H1 (cell line): ENCODE results near the gene KIDINS220. TPM values are rescaled to one million over a fixed set of nuclear protein-coding genes. Genes with fewer than 3 reads are reported as not detected.

Experiments used
- CTCF ChIA-PET: fragments of 300-600 bp; sonication (Branson Sonifier 250); formaldehyde crosslinking; loops from one replicate; lab custom pipeline; 2021; ENCODE audit not compliant: partially characterized antibody; lab: Charles Lee
- POLR2A ChIA-PET: fragments of 300-600 bp; sonication (Branson Sonifier 250); formaldehyde crosslinking; loops from one replicate; lab custom pipeline; 2021; ENCODE audit warnings: inconsistent platforms; ENCODE audit not compliant: partially characterized antibody; lab: Charles Lee
- DNase-seq, 2 experiments: peaks; one replicate each; pipeline versions ENCODE4 v3.0.0 to v3.0.0-alpha.2; 2010 to 2022; ENCODE audit warnings: low spot score in 2 of 2, low read depth in 1 of 2, mixed read lengths in 1 of 2
- FAIRE-seq: peaks from 2 replicates; lab custom pipeline; 2011; peaks lifted over from hg19 to GRCh38; lab: Jason Lieb, UNC
- H2AFZ ChIP-seq: 2 replicates; pipeline ENCODE4 v1.8.1; 2012; ENCODE audit warnings: low read length, inconsistent platforms
- H2AK5ac ChIP-seq: 2 replicates; pipeline ENCODE4 v1.6.1; 2013; ENCODE audit warnings: low read depth, low read length
- H2BK120ac ChIP-seq: replicated peaks from 2 replicates; pipeline ENCODE3; 2013; ENCODE audit warnings: low read depth, low read length, inconsistent platforms
- H2BK12ac ChIP-seq: 2 replicates; pipeline ENCODE4 v1.6.1; 2013; ENCODE audit warnings: low read depth, low read length
- H2BK15ac ChIP-seq: 2 replicates; pipeline ENCODE4 v1.6.1; 2013; ENCODE audit warnings: low read length
- H2BK20ac ChIP-seq: 2 replicates; pipeline ENCODE4 v1.6.1; 2013; ENCODE audit warnings: low read length
- H2BK5ac ChIP-seq: 2 replicates; pipeline ENCODE4 v1.6.1; 2013; ENCODE audit warnings: low read depth, low read length
- H3K14ac ChIP-seq: 2 replicates; pipeline ENCODE4 v1.6.1; 2013; ENCODE audit warnings: inconsistent platforms; ENCODE audit not compliant: insufficient read length
- H3K18ac ChIP-seq: 2 replicates; pipeline ENCODE4 v1.6.1; 2013; ENCODE audit warnings: low read length; ENCODE audit errors: extremely low read depth
- H3K23ac ChIP-seq: 2 replicates; pipeline ENCODE4 v1.6.1; 2013; ENCODE audit warnings: inconsistent platforms; ENCODE audit not compliant: insufficient read length
- H3K23me2 ChIP-seq: 2 replicates; pipeline ENCODE4 v1.6.1; 2013; ENCODE audit warnings: low read depth, low read length
- H3K27ac ChIP-seq: 2 replicates; pipeline ENCODE4 v1.6.1; 2011; ENCODE audit warnings: low read depth, low read length, inconsistent platforms
- H3K27me3 ChIP-seq, 4 experiments: replicated peaks in 1 of 4; 1 replicate in 1 of 4; 2 replicates in 3 of 4; pipeline versions ENCODE4 v1.6.1 to v1.8.1; 2011 to 2013; ENCODE audit warnings: low read length in 3 of 4, mild to moderate bottlenecking in 3 of 4, inconsistent platforms in 2 of 4, mixed read lengths in 2 of 4, moderate library complexity in 1 of 4; ENCODE audit not compliant: control insufficient read depth in 3 of 4, insufficient read depth in 3 of 4; ENCODE audit errors: extremely low read depth in 1 of 4
- H3K36me3 ChIP-seq, 4 experiments: 2 replicates each; pipeline versions ENCODE4 v1.6.1 to v1.8.1; 2011 to 2013; ENCODE audit warnings: mild to moderate bottlenecking in 4 of 4, low read length in 3 of 4, moderate library complexity in 2 of 4, control low read depth in 1 of 4, inconsistent platforms in 1 of 4; ENCODE audit not compliant: insufficient read depth in 4 of 4, control insufficient read depth in 2 of 4
- H3K4ac ChIP-seq: replicated peaks from 2 replicates; pipeline ENCODE3; 2013; ENCODE audit warnings: low read length, low read depth, mixed read lengths, inconsistent platforms; ENCODE audit not compliant: insufficient read length
- H3K4me1 ChIP-seq, 4 experiments: replicated peaks in 1 of 4; 1 replicate in 1 of 4; 2 replicates in 3 of 4; pipeline versions ENCODE4 v1.6.1 to v1.8.1; 2011 to 2013; ENCODE audit warnings: low read length in 3 of 4, inconsistent platforms in 2 of 4, mixed read lengths in 1 of 4; ENCODE audit not compliant: insufficient read depth in 4 of 4, control insufficient read depth in 3 of 4
- H3K4me2 ChIP-seq, 2 experiments: 2 replicates each; pipeline versions ENCODE4 v1.6.1 to v1.8.1; 2011 to 2013; ENCODE audit warnings: low read depth in 2 of 2, low read length in 2 of 2, control low read depth in 1 of 2, inconsistent platforms in 1 of 2, mild to moderate bottlenecking in 1 of 2; ENCODE audit not compliant: insufficient read depth in 1 of 2
- H3K4me3 ChIP-seq, 4 experiments: fragments of 200-600, 300-600 bp in 1 of 4; sonication (generic), shearing (Covaris generic), sonication (Bioruptor Twin) in 1 of 4; 2 replicates each; pipeline versions ENCODE4 v1.5.1 to v1.8.1; 2011 to 2016; ENCODE audit warnings: low read length in 4 of 4, low read depth in 3 of 4, control low read depth in 2 of 4, inconsistent platforms in 2 of 4, mild to moderate bottlenecking in 2 of 4, mixed read lengths in 1 of 4, moderate library complexity in 1 of 4; ENCODE audit not compliant: insufficient read depth in 2 of 4; ENCODE audit errors: extremely low read depth in 1 of 4
- H3K56ac ChIP-seq: replicated peaks from 2 replicates; pipeline ENCODE3; 2013; ENCODE audit warnings: low read depth, mild to moderate bottlenecking, mixed read lengths, low read length, inconsistent platforms; ENCODE audit not compliant: insufficient read length
- H3K79me1 ChIP-seq: 2 replicates; pipeline ENCODE4 v1.6.1; 2013; ENCODE audit warnings: low read depth, low read length, control low read depth
- H3K79me2 ChIP-seq, 2 experiments: 2 replicates each; pipeline versions ENCODE4 v1.6.1 to v1.8.1; 2012 to 2013; ENCODE audit warnings: low read length in 2 of 2, mild to moderate bottlenecking in 2 of 2, inconsistent platforms in 1 of 2; ENCODE audit not compliant: insufficient read depth in 2 of 2, control insufficient read depth in 1 of 2
- H3K9ac ChIP-seq, 4 experiments: replicated peaks in 1 of 4; 1 replicate in 1 of 4; 2 replicates in 3 of 4; pipeline versions ENCODE4 v1.6.1 to v1.8.1; 2011 to 2013; ENCODE audit warnings: low read depth in 3 of 4, low read length in 3 of 4, control low read depth in 2 of 4, mild to moderate bottlenecking in 2 of 4, moderate library complexity in 2 of 4, inconsistent platforms in 1 of 4; ENCODE audit errors: extremely low read depth in 1 of 4
- H3K9me3 ChIP-seq, 2 experiments: 2 replicates each; pipeline versions ENCODE4 v1.6.1 to v1.8.1; 2012 to 2013; ENCODE audit warnings: mild to moderate bottlenecking in 2 of 2, moderate library complexity in 2 of 2, control low read depth in 1 of 2, inconsistent platforms in 1 of 2, low read depth in 1 of 2, low read length in 1 of 2, mixed read lengths in 1 of 2; ENCODE audit not compliant: insufficient read depth in 2 of 2
- H4K20me1 ChIP-seq, 2 experiments: replicated peaks in 1 of 2; 2 replicates each; pipeline versions ENCODE3 to v1.8.1; 2011 to 2013; ENCODE audit warnings: inconsistent platforms in 2 of 2, low read length in 2 of 2, mild to moderate bottlenecking in 1 of 2; ENCODE audit not compliant: insufficient read depth in 2 of 2, control insufficient read depth in 1 of 2
- H4K5ac ChIP-seq: 2 replicates; pipeline ENCODE4 v1.6.1; 2013; ENCODE audit warnings: low read length, low read depth, mixed read lengths, inconsistent platforms; ENCODE audit not compliant: insufficient read length
- H4K8ac ChIP-seq: 2 replicates; pipeline ENCODE4 v1.8.0; 2013; ENCODE audit warnings: mild to moderate bottlenecking, moderate library complexity, low read length, inconsistent platforms; ENCODE audit not compliant: insufficient read depth; ENCODE audit errors: extremely low read depth
- H4K91ac ChIP-seq: replicated peaks from 2 replicates; pipeline ENCODE3; 2013; ENCODE audit warnings: low read length, mixed read lengths, inconsistent platforms; ENCODE audit not compliant: insufficient read length
- ASH2L ChIP-seq: fragments of 200-600, 300-600 bp; sonication (generic); IDR thresholded peaks from one replicate; pipeline ENCODE4 v1.7.1; 2017; ENCODE audit warnings: low read length
- BACH1 ChIP-seq: IDR thresholded peaks from 2 replicates; pipeline ENCODE4 v1.6.1; 2012; ENCODE audit warnings: low read length, improper control_type of control experiment
- CEBPB ChIP-seq: IDR thresholded peaks from 2 replicates; pipeline ENCODE4 v1.6.1; 2012; ENCODE audit warnings: low read depth, low read length
- GTF2F1 ChIP-seq: IDR thresholded peaks from 2 replicates; pipeline ENCODE4 v1.6.1; 2012; ENCODE audit warnings: low read depth, low read length, improper control_type of control experiment, borderline replicate concordance
- HDAC6 ChIP-seq: IDR thresholded peaks from one replicate; pipeline ENCODE4 v1.7.1; 2012; ENCODE audit warnings: low read depth, mild to moderate bottlenecking, inconsistent platforms, low read length, moderate library complexity
- JUND ChIP-seq: IDR thresholded peaks from 2 replicates; pipeline ENCODE4 v1.6.1; 2011; ENCODE audit warnings: mild to moderate bottlenecking, improper control_type of control experiment, low read length
- KDM5A ChIP-seq: fragments of 200-600 bp; IDR thresholded peaks from 2 replicates; pipeline ENCODE4 v1.7.1; 2012; ENCODE audit warnings: mild to moderate bottlenecking, low read length, inconsistent platforms, mixed read lengths
- SIX5 ChIP-seq: IDR thresholded peaks from 2 replicates; pipeline ENCODE4 v1.6.1; 2011; ENCODE audit warnings: mild to moderate bottlenecking, low read depth, low read length
- SP4 ChIP-seq: IDR thresholded peaks from 2 replicates; pipeline ENCODE4 v1.6.1; 2012; ENCODE audit warnings: low read length, inconsistent platforms
- SUZ12 ChIP-seq: fragments of 200-600 bp; sonication (generic); IDR thresholded peaks from 2 replicates; pipeline ENCODE4 v1.6.1; 2012; ENCODE audit warnings: mild to moderate bottlenecking, inconsistent platforms, low read length, moderate library complexity, mixed read lengths
- TAF1 ChIP-seq: IDR thresholded peaks from 2 replicates; pipeline ENCODE4 v1.6.1; 2011; ENCODE audit warnings: mild to moderate bottlenecking, low read depth, low read length
- TCF12 ChIP-seq: IDR thresholded peaks from 2 replicates; pipeline ENCODE4 v1.6.1; 2011; ENCODE audit warnings: low read depth, mild to moderate bottlenecking, low read length
- ZNF274 ChIP-seq: IDR thresholded peaks from 2 replicates; pipeline ENCODE4 v1.7.0; 2012; ENCODE audit warnings: low read length, borderline replicate concordance; ENCODE audit errors: extremely low read depth
- WGBS, 2 experiments: shearing (Covaris generic) in 1 of 2; methylation state at CpG; one replicate each; pipeline versions ENCODE4 v1.1.6 to v1.1.7; 2013 to 2015; ENCODE audit warnings: low lambda C conversion rate in 2 of 2, mixed read lengths in 2 of 2, inconsistent platforms in 1 of 2, low coverage in 1 of 2, missing lambda C conversion rate in 1 of 2; ENCODE audit not compliant: insufficient replicate concordance in 2 of 2, insufficient coverage in 1 of 2, insufficient read length in 1 of 2; ENCODE audit errors: extremely low coverage in 1 of 2, missing lambda C conversion rate in 1 of 2; 5-methylcytosine and 5-hydroxymethylcytosine counted together
- polyA plus RNA-seq, 7 experiments: library from polyadenylated mRNA; depleted of rRNA in 3 of 7; stranded (reverse) in 5 of 7; unstranded in 2 of 7; fragments of >200 nt in 5 of 7; fragments of 200-250 nt in 2 of 7; gene quantifications; 1 replicate in 5 of 7; 2 replicates in 1 of 7; 4 replicates in 1 of 7; pipeline versions ENCODE4 v1.2.1 to v1.2.3, GENCODE V29; 2011 to 2013; ENCODE audit warnings: missing spikeins in 2 of 7, mixed read lengths in 2 of 7
- total RNA-seq: library from RNA; stranded (reverse); fragmentation: NEBNext Ultra II Directional; extraction: Animal tissue kit (Norgen Biotek cat#: 25700); gene quantifications from 2 replicates; pipeline ENCODE4 v1.2.1, GENCODE V29; 2021

The KIDINS220 gene
- total and polyA plus RNA-seq, 2 of the 8 experiments (the other 6 are each of a cell fraction or from before 2014, with no cell fraction given) = 21.2 to 27.1 TPM

- Histone ChIP-seq H3K27me3 (peaks cover 0 to 22% (median 12%) of the 10 kb centered on the region in 4 experiments; a peak in 5 of 7 replicates), H4K91ac (peak overlapping the region; percentile 46), H3K4me3 (peak overlapping the region; percentile 24 to 79 (median 48)), H3K9me3 (no peaks in the 10 kb centered on the region), H3K9ac (no peak overlapping the region; a peak in 1 of 7 replicates), H2BK15ac (no peak overlapping the region), H3K4me2 (peak overlapping the region; percentile 70 to 97), H3K79me1 (no peaks in the 10 kb centered on the region), H3K36me3 (peaks cover 0 to 7% (median 0%) of the 10 kb centered on the region in 4 experiments; a peak in 2 of 8 replicates), H3K23me2 (peaks cover 21% of the 10 kb centered on the region), H3K56ac (no peak overlapping the region), H4K5ac (no peak overlapping the region), H3K79me2 (peaks cover 3 to 17% of the 10 kb centered on the region in 2 experiments; a peak in 3 of 4 replicates), H3K23ac (no peak overlapping the region), H3K4me1 (peaks cover 0 to 11% (median 7%) of the 10 kb centered on the region in 4 experiments; a peak in 6 of 7 replicates), H2AFZ (no peak overlapping the region), H3K4ac (peak overlapping the region; percentile 36), H2BK120ac (no peak overlapping the region), H3K14ac (no peak overlapping the region), H2AK5ac (no peak overlapping the region), H4K8ac (peak overlapping the region; percentile 86; the same call in 1 of the 2 replicates), H3K18ac (no peak overlapping the region; the same call in 1 of the 2 replicates), H2BK20ac (no peak overlapping the region), H4K20me1 (peaks cover 10 to 11% of the 10 kb centered on the region in 2 experiments), H3K27ac (no peak overlapping the region), H2BK12ac (no peak overlapping the region), H2BK5ac (no peak overlapping the region)
- DNase-seq (peak in 1 of 2 experiments; percentile 80), FAIRE-seq (no peak)
- ChIA-PET POLR2A (interaction anchor here (0.5 to 1.2 kb wide), 8 partner anchors 17 to 806 kb away, joined by 3 to 4 read pairs (median 3); no protein-coding TSS in a partner anchor), CTCF (interaction anchor here (0.5 to 1.3 kb wide), 3 partner anchors 94 to 528 kb away, joined by 3 to 4 read pairs (median 3); no protein-coding TSS in a partner anchor)
- WGBS, 2 experiments = 4% methylated on average over 18 of the region's 87 CpGs; no CpG with 5 or more reads in 1 of the 2 experiments
- TF ChIP-seq SUZ12 (no peak), KDM5A (no peak), ZNF274 (no peak), SP4 (no peak), HDAC6 (no peak), SIX5 (no peak), BACH1 (no peak), JUND (no peak), TAF1 (no peak), CEBPB (no peak), GTF2F1 (no peak), TCF12 (no peak), ASH2L (peak; percentile 16)
These were observed 152.3 kb downstream of the KIDINS220 start for GRCh38 chr2:8684878-8685696.
